SKM-1 (cell line): ENCODE data around the gene C6orf15.

ENCODE experiments used
- DNase-seq: peaks from one replicate; lab custom pipeline; 2025; ENCODE audit not compliant: unreplicated experiment; lab: John Stamatoyannopoulos, UW

C6orf15 gene

GRCh38 chr6:31110825-31111582 is 1.4 kb downstream of the C6orf15 start:
- DNase-seq: no peak

GRCh38 chr6:31107052-31107451 is 5.3 kb downstream of the C6orf15 start:
- DNase-seq: no peak

- DNase-seq: no peak
Observed at GRCh38 chr6:31103136-31103535, 9.2 kb downstream of the C6orf15 start.

DNA sequence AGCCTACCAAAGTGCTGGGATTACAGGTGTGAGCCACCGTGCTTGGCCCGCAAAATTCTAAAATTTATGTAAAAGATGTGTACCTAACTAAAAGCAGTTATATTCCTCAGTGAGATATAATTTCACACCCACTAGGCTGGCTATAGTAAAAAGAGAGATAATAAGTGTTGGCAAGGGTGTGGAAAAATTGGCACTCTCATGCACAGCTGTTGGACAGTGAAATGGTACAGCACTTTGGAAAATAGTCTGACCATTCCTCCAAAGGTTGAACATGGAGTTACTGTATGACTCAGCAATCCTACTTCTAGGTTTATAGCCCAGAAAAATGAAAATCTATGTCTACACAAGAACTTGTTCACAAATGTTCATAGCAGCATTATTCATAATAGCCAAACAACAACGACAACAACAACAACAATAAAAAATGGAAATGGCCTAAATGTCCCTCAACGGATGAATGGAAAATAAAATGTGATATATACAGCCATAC is 13.9 kb downstream of the C6orf15 start:
- no peak for DNase-seq

GRCh38 chr6:31096656-31097055 is 15.7 kb downstream of the C6orf15 start:
- DNase-seq: no peak

GRCh38 chr6:31096215-31096614 is 16.2 kb downstream of the C6orf15 start:
- no peak for DNase-seq

DNA sequence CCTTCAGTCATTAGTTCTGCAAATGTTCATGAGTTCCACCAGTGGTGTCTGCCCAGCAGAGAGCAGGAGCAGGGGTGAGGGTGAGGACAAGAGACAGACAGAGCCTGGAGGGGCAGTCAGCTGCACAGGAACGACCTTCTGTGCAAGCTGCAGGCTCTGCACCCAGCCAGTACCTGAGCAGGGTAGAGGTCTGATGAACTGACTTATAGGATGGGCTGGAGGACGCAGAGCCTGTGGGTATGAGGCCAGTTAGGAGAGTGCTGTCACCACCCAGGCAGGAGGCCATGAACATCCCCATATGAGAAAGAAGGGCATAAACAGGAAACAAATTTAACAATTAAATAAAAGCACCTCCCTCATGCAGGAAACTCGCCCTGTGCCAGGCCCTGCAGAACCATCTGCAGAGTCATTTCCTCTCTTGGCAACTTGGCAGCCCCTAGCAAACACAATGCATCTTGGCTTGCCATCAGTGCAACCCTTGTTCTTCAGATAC is 17.9 kb downstream of the C6orf15 start:
- DNase-seq: no peak

DNA sequence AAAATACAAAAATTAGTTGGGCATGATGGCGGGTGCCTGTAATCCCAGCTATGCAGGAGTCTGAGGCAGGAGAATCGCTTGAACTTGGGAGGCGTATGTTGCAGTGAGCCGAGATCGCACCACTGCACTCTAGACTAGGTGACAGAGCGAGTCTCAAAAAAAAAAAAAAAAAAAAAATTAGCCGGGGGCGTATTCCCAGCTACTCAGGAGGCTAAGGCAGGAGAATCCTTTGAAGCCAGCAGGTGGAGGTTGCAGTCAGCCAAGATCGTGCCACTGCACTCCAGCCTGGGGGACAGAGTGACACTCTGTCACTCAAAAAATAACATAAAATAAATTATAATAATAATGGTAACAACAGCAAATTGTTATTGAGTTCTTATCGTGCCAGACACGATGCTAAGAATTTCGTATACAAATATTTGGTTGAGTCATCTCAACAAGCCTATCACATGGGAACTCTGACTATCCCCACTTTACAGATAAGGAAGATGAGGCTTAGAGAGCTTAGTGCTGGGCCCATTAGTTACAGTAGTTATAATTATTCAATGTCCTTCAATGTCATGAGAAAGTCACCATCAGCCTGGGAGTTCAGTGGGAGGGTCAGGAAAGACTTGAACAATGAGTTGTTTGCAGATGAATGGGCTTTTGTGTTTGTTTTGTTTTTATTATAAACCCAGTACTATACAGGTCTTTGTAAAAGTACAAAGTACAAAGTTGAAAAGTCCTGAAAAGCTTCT is 19.4 kb downstream of the C6orf15 start:
- DNase-seq: no peak

GRCh38 chr6:31092238-31092637 is 20.1 kb downstream of the C6orf15 start:
- no peak for DNase-seq

DNA sequence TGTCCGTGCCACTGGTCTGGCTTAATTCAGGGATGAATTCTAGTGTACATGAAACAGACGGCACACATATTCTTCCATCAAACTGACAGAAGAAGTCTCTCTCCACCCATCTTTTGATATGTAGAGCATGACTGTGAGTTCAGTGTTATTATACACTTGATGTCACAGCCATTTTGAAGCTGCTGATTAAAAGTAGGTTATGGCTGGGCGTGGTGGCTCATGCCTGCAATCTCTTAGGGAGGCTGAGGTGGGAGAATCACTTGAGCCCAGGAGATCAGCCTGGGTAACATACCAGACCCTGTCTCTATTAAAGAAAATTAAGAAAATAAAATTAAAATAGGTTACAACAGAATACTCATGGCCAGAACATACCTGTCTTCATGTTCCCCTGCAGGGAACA is 20.7 kb downstream of the C6orf15 start:
- no peak for DNase-seq

GRCh38 chr6:31090973-31091364 is 21.4 kb downstream of the C6orf15 start:
- no peak for DNase-seq

DNA sequence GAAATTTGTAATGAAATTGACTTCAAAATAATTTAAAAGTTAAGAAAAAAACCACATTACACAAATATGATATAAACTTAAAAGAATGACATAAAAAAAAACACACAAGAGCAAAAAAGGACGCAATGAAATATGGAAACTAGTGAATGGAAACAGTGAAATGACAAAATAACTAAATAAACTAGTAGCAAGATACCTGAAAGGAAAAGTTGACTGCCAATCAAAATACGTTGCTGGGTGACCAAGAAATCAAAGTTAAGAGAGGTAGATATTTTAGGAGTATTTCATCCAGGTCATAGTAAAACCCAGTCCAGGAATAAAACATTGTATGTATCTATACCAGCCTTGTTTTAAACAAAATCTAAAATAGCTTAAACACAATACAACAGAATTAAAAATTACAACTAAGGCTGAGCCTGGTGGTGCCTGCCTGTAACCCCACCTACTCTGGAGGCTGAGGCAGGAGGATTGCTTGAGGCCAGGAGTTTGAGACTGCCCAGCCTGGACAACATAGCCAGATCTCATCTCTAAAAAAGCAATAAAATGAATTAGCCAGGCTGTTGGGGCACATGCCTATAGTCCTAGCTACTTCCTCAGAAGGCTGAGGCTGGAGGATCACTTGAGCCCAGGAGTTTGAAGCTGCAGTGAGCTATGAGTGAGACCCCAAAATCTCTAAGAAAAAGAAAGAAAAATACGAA is 22.0 kb downstream of the C6orf15 start:
- no peak for DNase-seq

- peak; percentile 68 for DNase-seq
Observed at GRCh38 chr6:31087494-31088089, 24.8 kb downstream of the C6orf15 start.

DNA sequence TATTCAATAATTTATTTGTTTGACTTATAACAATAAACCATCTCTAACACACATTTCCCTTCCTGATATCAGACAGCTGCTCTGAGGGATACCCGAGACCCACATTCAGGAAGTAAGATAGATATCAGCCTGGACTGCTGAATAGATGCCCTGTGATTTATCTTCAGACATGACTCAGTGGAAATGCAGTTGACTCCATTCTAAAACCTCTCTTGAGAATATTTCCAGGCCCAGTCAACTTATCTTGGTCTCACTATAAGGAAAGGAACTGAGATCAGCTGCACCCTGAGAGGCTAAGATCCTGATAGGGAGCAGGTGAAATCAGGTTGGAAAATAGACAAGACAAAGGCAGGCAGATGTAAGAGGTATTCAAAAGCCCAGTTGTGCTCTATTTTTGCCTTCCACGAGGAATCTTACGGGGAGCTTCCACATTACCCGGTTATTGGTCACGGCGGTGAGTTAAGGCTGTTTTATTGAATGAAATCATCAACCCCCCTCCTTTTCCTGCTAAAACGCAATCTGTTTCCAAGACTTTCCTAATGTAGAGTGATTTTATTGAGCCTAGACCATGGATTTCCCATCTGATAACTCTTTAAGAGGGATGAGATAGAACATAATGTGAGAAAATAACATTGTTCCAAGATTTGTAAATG is 25.5 kb downstream of the C6orf15 start:
- DNase-seq: no peak

- DNase-seq: peak; percentile 22
Observed at GRCh38 chr6:31083742-31084354, 28.5 kb downstream of the C6orf15 start.

- no peak for DNase-seq
Observed at GRCh38 chr6:31081872-31082271, 30.5 kb downstream of the C6orf15 start.

- peak; percentile 44 for DNase-seq
Observed at GRCh38 chr6:31079656-31080261, 32.6 kb downstream of the C6orf15 start.

GRCh38 chr6:31076611-31077010 is 35.8 kb downstream of the C6orf15 start:
- DNase-seq: no peak

GRCh38 chr6:31075528-31075927 is 36.8 kb downstream of the C6orf15 start:
- DNase-seq: no peak

- no peak for DNase-seq
Observed at GRCh38 chr6:31074401-31074800, 38.0 kb downstream of the C6orf15 start.
